AG08395 (cell line): ENCODE measurements around the gene EPYC.

Experiments used
- DNase-seq: peaks from one replicate; pipeline ENCODE4 v3.0.0; 2012; ENCODE audit warnings: mixed read lengths, low spot score

EPYC gene

DNA sequence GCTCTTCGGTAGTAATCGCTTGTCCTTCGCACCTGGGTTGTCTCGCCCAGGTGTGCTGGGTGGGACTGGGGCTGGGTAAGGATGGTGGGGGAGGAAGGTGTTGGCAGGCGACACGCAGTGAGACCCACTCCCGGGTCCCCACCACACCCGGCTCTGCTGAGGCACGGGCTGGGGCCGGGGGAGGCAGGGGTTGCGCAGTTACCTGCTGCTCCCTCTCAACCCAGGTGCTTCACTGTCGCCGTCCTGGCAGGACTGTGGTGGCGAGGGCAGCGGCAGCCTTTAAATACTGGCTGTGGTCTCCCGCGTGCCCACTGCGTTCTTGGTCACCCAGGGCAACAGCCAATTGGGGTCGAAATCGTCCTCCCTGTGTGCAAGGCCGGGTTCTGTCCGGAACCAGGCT is 49.9 kb downstream of the EPYC start, which contains the start of gene CCER1:
Gene CCER1 (minus strand): TSS at position 256 of the 400 bp plus-strand sequence. CDS start 434 bp downstream, outside the sequence.
- DNase-seq = no peak

- no peak for DNase-seq
Observed at GRCh38 chr12:90954428-90954827, 50.3 kb downstream of the EPYC start.

DNA sequence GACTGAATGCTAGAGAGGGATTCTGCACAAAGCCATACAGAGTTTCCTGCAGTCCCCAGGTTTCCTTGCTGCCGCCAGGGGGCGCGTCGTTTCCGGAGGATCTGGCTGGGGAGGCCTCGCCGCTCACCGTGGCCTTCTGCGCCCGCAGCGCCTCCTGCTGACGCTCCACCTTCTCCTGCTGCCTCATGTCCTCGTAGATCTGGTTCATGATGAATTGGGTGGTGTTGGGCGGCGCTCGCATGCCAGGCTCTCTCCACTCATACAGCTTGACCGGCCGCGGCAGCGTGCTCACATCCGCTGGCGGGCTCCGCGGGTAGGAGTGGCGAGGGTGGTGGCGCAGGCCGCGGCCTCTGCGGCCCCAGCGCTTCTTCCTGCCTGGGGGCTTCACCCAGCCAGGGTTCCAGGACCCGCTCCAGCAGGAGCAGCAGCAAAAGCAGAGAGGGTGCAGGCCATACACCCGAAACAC is 50.8 kb downstream of the EPYC start:
- DNase-seq = no peak

DNA sequence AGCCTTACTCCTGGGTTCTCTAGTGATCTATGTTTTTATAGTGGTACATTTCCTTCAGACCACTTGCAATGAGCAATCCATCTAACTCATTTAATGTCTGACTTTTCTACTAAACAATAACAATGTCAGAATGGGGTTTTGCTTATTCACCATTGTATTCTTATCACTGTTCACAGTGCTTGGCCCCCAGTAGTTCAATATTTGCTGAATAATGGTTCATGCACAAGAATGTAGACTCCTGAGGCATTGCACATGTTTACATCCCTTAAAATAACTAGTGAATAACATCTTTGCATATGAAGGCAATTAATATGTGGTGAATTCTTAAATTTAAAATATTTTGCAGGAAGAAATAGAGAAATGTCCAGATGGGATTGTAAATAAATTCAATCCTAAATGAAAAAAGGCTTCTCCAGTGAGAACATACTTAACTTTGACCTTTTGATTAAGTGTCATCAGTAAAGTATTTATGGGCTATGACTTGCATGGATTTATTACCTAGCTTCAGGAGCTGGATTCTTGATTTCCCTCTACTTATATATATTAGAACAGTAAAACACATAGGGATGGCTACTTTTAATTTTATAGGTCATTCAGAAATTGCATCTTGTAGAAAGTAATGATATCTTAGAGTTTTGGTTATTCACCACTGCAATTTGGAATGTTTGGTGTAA is 53.2 kb downstream of the EPYC start:
- DNase-seq = no peak

- DNase-seq = no peak
Observed at GRCh38 chr12:90947869-90948268, 56.9 kb downstream of the EPYC start.

- DNase-seq = peak; percentile 22
Observed at GRCh38 chr12:90945070-90945649, 59.6 kb downstream of the EPYC start.

GRCh38 chr12:90943255-90943654 is 61.5 kb downstream of the EPYC start:
- DNase-seq = no peak

DNA sequence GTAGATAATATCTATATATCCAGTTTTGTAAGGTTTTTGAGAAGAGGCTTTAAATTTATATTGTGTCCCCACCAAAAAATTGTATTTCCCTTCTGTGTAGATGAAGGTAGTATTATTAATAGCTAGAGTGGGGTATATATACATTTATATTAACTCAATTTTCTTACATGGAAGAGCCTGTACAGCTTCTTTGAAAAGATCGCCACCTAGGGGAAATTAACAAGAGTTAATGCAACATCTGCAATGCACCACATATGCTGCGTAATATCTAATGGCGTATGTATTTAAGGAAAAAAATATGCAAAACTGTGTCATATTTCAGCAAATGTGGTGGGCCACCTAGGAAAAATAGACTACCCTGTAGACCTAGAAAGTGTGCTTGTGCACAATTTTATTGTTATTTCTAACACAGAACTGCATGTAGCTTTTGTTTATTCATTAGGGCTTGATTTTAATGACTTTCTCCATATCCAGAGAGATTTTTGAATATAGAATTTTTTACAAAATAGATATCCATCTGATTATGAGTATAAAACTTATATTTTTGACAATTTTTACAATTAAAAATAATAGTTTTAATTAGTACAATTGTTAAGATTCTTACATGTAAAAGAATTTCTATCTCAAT is 63.8 kb downstream of the EPYC start:
- DNase-seq = peak; percentile 56

- DNase-seq = no peak
Observed at GRCh38 chr12:90939382-90939781, 65.4 kb downstream of the EPYC start.

DNA sequence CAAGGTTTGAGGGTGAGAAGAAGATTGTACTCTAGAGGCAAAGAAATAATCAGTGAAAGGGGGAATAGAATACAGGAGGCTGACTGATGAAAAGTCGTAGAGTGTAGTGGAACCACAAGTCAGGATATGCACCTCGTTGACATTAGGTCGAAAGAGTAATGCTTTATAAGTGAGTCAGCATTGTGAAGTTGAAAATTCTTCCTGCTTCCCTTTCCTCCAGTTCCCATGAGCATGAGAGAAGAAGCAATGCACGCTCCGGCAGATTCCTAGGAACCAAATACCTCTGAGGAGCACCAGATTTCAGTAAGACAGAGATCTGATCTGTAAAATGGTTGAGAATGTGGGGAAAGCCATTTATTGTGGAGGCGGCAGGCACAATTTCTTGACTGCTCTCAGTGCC is 66.3 kb downstream of the EPYC start:
- DNase-seq = peak; percentile 22

GRCh38 chr12:90937651-90938050 is 67.1 kb downstream of the EPYC start:
- DNase-seq = no peak

DNA sequence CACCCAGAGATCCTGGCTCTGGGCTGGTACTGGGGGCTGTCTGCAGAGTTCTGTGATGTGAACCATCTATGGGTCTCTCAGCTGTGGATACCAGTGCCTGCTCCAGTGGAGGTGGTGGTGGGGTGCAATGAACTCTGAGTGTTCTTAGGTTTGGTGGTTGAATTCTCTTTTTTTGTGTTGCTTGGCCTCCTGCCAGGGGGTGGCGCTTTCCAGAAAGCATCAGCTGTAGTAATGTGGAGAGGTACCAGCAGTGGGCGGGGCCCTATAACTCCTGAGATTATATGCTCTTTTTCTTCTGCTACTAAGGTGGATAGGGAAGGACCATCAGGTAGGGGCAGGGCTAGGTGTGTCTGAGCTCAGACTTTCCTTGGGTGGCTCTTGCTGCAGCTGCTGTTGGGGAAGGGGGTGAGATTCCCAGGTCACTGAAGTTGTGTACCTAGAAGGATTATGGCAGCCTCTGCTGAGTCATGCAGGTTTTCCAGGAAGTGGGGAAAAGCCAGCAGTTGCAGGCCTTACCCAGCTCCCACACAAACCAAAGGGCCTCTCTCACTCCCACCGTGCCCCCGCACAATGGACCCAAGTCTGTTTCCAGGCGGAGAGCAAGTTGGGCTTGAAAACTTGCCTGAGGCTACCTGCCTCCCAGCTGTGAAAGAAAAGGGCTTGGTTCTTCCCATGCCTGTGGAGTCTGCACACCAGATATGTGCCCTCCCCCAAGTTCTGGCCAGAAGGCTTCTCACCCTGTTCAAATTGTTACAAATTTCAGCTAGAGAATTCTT is 68.4 kb downstream of the EPYC start:
- DNase-seq = no peak

DNA sequence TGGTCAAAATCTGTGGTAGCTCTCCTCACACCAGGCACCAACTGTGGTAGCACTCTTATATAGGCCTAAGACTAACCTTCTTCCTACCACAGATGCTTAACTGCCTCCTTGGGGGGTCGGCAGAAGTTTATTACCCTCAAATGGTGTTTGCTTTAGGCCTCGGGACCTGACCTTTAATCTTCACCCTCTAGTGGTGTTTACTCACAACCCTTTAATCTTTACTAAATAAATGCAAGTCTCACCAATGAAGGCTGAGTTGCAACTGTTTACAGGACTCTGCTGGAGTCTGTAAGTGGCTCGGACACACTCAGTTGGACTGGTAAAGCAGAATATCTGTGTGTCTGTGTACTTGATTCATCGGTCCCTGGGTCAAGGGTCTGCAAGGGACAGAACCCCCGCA is 79.2 kb downstream of the EPYC start:
- DNase-seq = no peak

- no peak for DNase-seq
Observed at GRCh38 chr12:90924406-90924805, 80.4 kb downstream of the EPYC start.

- peak; percentile 40 for DNase-seq
Observed at GRCh38 chr12:90922145-90922627, 82.6 kb downstream of the EPYC start.

DNA sequence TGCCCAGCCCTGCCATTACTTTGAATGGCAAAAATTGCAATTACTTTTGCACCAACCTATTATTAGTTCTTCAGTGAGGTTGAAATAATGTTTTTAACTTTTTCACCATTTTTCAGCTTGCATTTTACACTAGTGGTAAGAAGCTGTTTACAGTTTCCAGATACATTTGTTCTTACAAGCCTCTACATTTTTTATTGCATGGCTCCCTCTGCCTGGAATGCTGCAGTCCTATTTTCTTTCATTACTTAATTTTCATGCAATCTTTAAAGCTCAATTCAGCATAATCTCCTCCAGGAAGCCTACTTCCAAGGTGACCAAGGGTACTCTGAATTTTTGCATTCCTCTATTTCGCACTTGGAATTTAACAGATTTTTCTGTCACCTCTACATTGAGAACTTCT is 83.2 kb downstream of the EPYC start:
- DNase-seq = no peak

DNA sequence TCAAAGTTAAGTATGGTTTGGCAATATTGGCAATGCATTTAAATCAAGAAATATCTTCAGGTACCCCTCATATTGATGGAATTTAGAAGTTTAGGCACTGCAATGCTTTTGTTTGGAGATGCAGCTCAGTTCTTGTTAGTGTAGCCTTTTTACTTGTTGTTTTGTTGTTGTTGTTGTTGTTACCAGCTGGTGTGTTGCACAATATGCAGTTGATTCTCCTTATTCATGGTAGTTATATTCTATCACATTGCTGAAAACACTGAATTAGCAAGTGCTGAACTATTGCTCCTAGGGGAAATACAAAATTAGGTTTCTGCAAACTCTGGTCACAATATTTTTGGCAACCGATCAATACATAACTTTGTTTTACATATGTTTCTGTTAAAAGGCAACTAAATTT is 84.5 kb downstream of the EPYC start:
- no peak for DNase-seq

DNA sequence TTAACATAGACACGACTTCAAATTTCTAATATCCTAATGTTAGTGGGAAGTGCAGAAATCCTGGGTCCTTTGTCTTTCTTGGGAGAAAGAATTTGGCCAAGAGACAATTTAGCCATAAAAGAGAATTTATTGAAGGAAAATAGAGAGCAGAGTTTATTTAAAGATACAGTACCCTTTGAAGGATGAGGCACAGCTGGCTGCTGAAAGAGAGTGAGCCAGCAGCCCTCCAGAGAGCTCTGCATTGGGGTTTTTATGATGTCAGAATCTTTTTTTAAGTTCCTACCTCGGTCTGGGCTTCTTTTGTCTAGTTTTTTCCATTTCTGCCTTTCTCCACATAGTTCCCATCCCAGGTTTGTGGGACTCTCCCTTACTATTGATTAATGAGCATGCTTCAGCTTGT is 87.3 kb downstream of the EPYC start:
- DNase-seq = no peak

DNA sequence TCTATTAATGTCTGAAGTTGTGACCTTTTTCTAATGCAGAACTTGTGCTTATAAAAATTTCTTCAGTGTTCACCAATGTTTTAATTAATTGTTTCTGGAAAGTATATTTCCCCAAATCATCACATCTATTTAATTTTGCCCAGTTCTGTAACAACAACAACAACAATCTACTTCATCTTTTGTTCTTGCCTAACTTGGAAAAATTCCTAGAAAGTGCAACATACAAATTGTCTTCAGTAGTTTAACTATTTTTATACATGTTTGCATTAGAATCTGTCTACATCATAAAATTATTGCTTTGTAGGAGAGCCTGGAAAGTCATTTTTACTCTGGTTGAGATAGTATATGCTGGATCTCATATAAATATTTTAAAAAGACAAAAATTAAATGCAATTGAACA is 88.3 kb downstream of the EPYC start:
- no peak for DNase-seq

DNA sequence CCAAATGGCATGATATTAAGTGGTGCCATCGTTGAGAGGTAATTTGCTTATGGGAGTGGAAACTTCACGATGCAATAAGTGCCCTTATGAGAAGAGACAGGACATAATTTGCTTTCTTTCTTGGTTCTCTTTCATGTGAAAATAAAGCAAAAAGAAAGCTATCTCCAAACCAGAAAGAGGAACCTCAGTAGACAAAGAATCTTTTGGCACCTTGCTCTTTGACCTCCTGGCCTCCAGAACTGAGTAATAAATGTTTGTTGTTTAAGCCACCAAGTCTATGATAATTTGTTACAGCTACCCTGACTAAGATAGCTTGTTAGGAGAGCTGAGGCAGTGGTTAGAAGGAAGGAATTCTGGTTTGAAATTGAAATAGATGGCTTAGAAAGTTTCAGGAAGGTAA is 89.4 kb downstream of the EPYC start:
- no peak for DNase-seq
